Measurements from ENCODE around the gene TFF3.
A peak's percentile ranks its signal among the peaks of the same experiment; 100 is the strongest.

Gene TFF3

DNA sequence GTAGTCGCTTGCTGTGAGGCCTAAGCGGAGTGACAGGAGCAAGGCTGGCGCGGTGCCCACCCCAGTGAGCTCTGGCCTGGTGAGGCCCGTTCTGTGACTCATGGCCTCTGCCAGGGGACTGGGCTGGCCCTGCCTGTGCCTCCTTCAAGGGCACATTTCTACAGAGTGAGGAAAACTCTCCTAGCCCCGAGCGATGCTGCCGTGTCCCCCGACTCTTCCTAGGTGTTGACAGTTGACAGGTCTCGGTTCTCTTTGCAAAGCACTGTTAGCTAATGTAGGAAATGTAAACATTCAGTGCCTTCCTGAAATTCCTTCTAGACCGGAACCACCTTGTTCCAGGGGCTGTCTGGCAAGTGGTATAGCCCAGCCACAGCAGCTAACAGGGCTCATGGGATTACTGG lies 52.4 kb downstream of the TFF3 start:
- TF ChIP-seq, protein P1, sequence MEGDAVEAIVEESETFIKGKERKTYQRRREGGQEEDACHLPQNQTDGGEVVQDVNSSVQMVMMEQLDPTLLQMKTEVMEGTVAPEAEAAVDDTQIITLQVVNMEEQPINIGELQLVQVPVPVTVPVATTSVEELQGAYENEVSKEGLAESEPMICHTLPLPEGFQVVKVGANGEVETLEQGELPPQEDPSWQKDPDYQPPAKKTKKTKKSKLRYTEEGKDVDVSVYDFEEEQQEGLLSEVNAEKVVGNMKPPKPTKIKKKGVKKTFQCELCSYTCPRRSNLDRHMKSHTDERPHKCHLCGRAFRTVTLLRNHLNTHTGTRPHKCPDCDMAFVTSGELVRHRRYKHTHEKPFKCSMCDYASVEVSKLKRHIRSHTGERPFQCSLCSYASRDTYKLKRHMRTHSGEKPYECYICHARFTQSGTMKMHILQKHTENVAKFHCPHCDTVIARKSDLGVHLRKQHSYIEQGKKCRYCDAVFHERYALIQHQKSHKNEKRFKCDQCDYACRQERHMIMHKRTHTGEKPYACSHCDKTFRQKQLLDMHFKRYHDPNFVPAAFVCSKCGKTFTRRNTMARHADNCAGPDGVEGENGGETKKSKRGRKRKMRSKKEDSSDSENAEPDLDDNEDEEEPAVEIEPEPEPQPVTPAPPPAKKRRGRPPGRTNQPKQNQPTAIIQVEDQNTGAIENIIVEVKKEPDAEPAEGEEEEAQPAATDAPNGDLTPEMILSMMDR (conservative IDR thresholded peaks at IDR 0.05; ENCODE audit: low read depth) = no peak
- CTCF ChIA-PET = no interaction called here
- DNase-seq (ENCODE audit: low spot score) = peak; percentile 59
- H3K27ac ChIP-seq = peak overlapping the region; percentile 56
- POLR2A ChIA-PET (ENCODE audit: low non-redundant PET) = no interaction called here

DNA sequence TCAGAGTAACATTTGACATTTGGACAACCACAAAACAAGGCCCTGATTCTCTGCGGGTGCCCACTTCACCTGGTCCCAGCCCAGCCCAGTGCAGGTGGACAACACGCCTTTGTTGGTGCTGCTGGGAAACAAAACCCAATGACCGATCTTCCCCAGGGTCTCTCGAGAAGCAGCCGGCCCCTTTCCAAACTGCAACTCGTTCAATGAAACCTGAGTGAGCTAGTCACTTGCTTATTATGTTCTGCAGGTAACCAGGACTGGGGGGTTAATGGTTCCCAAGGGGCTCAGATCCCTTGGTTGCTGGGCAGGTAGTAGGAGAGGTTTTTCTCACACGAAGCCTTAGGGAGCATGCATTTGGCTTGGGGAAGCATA lies 53.4 kb downstream of the TFF3 start:
- H3K27ac ChIP-seq = no peak overlapping the region
- ChIA-PET POLR2A (ENCODE audit: low non-redundant PET) (no interaction called here), CTCF (interaction anchor here (0.6 to 0.7 kb wide), 2 partner anchors 11 to 61 kb away, joined by 3 to 5 read pairs; no protein-coding TSS in a partner anchor)
- no peak for DNase-seq (ENCODE audit: low spot score)
- TF ChIP-seq, protein P1 (conservative IDR thresholded peaks at IDR 0.05; ENCODE audit: low read depth) = no peak
